Upper lobe of left lung (tissue), 6 donors: Measurements from ENCODE around the gene ZNF493. TPM values are rescaled to one million over a fixed set of nuclear protein-coding genes. Genes with fewer than 3 reads are reported as not detected.

Experiments
- ATAC-seq, 2 donors: fragments of 200-7000 bp; cut with Tn5 transposase; one replicate each; pipeline ENCODE4 v1.9.1; 2022; ENCODE audit warnings: mild to moderate bottlenecking in 2 of 2, moderate library complexity in 2 of 2; ENCODE audit not compliant: low FRiP score in 2 of 2
- DNase-seq, 2 donors: peaks; one replicate each; pipeline ENCODE4 v3.0.0-alpha.2; 2019 to 2020
- H3K27ac ChIP-seq, 4 donors: fragments of 200-600 bp; sonication (generic); one replicate each; pipeline ENCODE4 v1.5.1; 2016 to 2019
- H3K27me3 ChIP-seq, 4 donors: fragments of 200-600 bp; sonication (generic); one replicate each; pipeline ENCODE4 v1.5.1; 2017 to 2019
- H3K36me3 ChIP-seq, 4 donors: fragments of 200-600 bp; sonication (generic); one replicate each; pipeline ENCODE4 v1.5.1; 2016 to 2019
- H3K4me1 ChIP-seq, 4 donors: fragments of 200-600 bp; sonication (generic); one replicate each; pipeline ENCODE4 v1.5.1; 2018 to 2019
- H3K4me3 ChIP-seq, 4 donors: fragments of 200-600 bp; sonication (generic); one replicate each; pipeline ENCODE4 v1.5.1; 2017 to 2019; ENCODE audit warnings: mild to moderate bottlenecking in 2 of 4, moderate library complexity in 1 of 4
- H3K9me3 ChIP-seq, 4 donors: fragments of 200-600 bp; sonication (generic); one replicate each; pipeline ENCODE4 v1.5.1; 2018 to 2019
- CTCF ChIP-seq, 6 experiments: fragments of 450-650 bp in 4 of 6; fragments of 200-600 bp in 2 of 6; sonication (generic) in 2 of 6; IDR thresholded peaks; one replicate each; pipeline ENCODE4 v1.5.1; 2016 to 2019; ENCODE audit warnings: antibody characterized with exemption in 6 of 6
- EP300 ChIP-seq, 4 donors: sonication (generic); formaldehyde crosslinking; IDR thresholded peaks; one replicate each; pipeline ENCODE4 v1.5.1; 2017; ENCODE audit warnings: antibody characterized with exemption in 4 of 4, control low read depth in 2 of 4
- POLR2A ChIP-seq, 4 donors: fragments of 450-650 bp; IDR thresholded peaks; one replicate each; pipeline ENCODE4 v1.5.1; 2016 to 2017; ENCODE audit warnings: antibody characterized with exemption in 4 of 4, mild to moderate bottlenecking in 2 of 4
- POLR2AphosphoS5 ChIP-seq, 2 donors: sonication (generic); formaldehyde crosslinking; IDR thresholded peaks; one replicate each; pipeline ENCODE4 v1.5.1; 2017; ENCODE audit warnings: antibody characterized with exemption in 2 of 2
- WGBS, 2 donors: methylation state at CpG; one replicate each; pipeline ENCODE4 v1.1.5; 2017 to 2018; 5-methylcytosine and 5-hydroxymethylcytosine counted together
- total RNA-seq, 6 donors: library from RNA; depleted of rRNA in 4 of 6; stranded (reverse); fragments of >200 nt in 4 of 6; gene quantifications; one replicate each; pipeline versions ENCODE4 v1.1.0 to v1.2.1, GENCODE V29; 2016 to 2021
- donor health status: DM: no; HTN: no; CAD: no; lungs with moderate emphysema.
- donor health status: DM: no; HTN: yes; CAD: no; lungs with severe emphysema.

ZNF493 gene
- 10 to 100 TPM; 19.0 to 86.3 (median 29.7) TPM for total RNA-seq

- TF ChIP-seq POLR2AphosphoS5 (IDR thresholded peaks at IDR 0.05) (peak; percentile 77 to 81), POLR2A (IDR thresholded peaks at IDR 0.05) (peak in 3 of 4 donors; percentile 65 to 83 (median 77)), EP300 (IDR thresholded peaks at IDR 0.05) (no peak), CTCF (IDR thresholded peaks at IDR 0.05) (no peak)
- Histone ChIP-seq H3K27me3 (no peaks in the 10 kb centered on the region), H3K4me1 (peaks cover 0 to 15% (median 10%) of the 10 kb centered on the region in 4 donors), H3K27ac (peak within 1 kb of the TSS; percentile 78 to 91 (median 86)), H3K4me3 (peak within 1 kb of the TSS; percentile 61 to 74 (median 68)), H3K36me3 (peaks cover 0 to 14% (median 0%) of the 10 kb centered on the region in 4 donors), H3K9me3 (peaks cover 0 to 8% (median 3%) of the 10 kb centered on the region in 4 donors)
- DNase-seq (peak; percentile 85 to 97), ATAC-seq (peak; percentile 100)
- WGBS, 2 donors = 0% methylated on average over 11 to 31 of the region's 31 CpGs
These were observed at the start of gene ZNF493 for GRCh38 chr19:21396893-21397572. Gene ZNF493, plus strand, starts transcription at chr19:21397133. Its CDS starts 105 bp downstream, at chr19:21397238.

GRCh38 chr19:21352830-21353229 is 44.1 kb upstream of the ZNF493 start:
- ATAC-seq = no peak
- WGBS, 2 donors = 38 to 67% methylated on average over 1 to 2 of the region's 2 CpGs

GRCh38 chr19:21358768-21359451 is 38.0 kb upstream of the ZNF493 start, which contains the start of gene ZNF738:
Gene ZNF738, plus strand, starts transcription at chr19:21359000. Its CDS starts 141 bp downstream, at chr19:21359141.
- Histone ChIP-seq H3K9me3 (no peaks in the 10 kb centered on the region), H3K27me3 (no peaks in the 10 kb centered on the region), H3K4me3 (peak within 1 kb of the TSS; percentile 57 to 86 (median 80)), H3K27ac (peak within 1 kb of the TSS; percentile 80 to 87 (median 85)), H3K4me1 (peaks cover 0 to 9% (median 3%) of the 10 kb centered on the region in 4 donors), H3K36me3 (peaks cover 0 to 16% (median 4%) of the 10 kb centered on the region in 4 donors)
- ATAC-seq (peak; percentile 97 to 99), DNase-seq (peak; percentile 86 to 94)
- WGBS, 2 donors = 1% methylated on average over 25 to 35 of the region's 36 CpGs
- TF ChIP-seq POLR2A (IDR thresholded peaks at IDR 0.05) = peak in 2 of 4 donors; percentile 32 to 53
- peak; percentile 66 to 77 for TF ChIP-seq POLR2AphosphoS5 (IDR thresholded peaks at IDR 0.05)
- peak in 1 of 6 experiments; percentile 14 for TF ChIP-seq CTCF (IDR thresholded peaks at IDR 0.05)
- no peak for TF ChIP-seq EP300 (IDR thresholded peaks at IDR 0.05)

More at GRCh38 chr19:21352830-21353229, 44.1 kb upstream of the ZNF493 start:
- no peaks in the 10 kb centered on the region for H3K27me3 ChIP-seq
- no peak overlapping the region for H3K27ac ChIP-seq
- H3K36me3 ChIP-seq = no peaks in the 10 kb centered on the region
- H3K9me3 ChIP-seq = peaks cover 0 to 4% (median 2%) of the 10 kb centered on the region in 4 donors
- no peaks in the 10 kb centered on the region for H3K4me1 ChIP-seq
- no peak for TF ChIP-seq POLR2A (IDR thresholded peaks at IDR 0.05)
- no peak for TF ChIP-seq POLR2AphosphoS5 (IDR thresholded peaks at IDR 0.05)
- TF ChIP-seq EP300 (IDR thresholded peaks at IDR 0.05) = no peak
- TF ChIP-seq CTCF (IDR thresholded peaks at IDR 0.05) = no peak
- no peak overlapping the region for H3K4me3 ChIP-seq
- DNase-seq = no peak

GRCh38 chr19:21362291-21362690 is 34.6 kb upstream of the ZNF493 start:
- Histone ChIP-seq H3K4me1 (peaks cover 0 to 9% (median 3%) of the 10 kb centered on the region in 4 donors), H3K36me3 (peaks cover 4 to 26% (median 9%) of the 10 kb centered on the region in 4 donors), H3K27me3 (no peaks in the 10 kb centered on the region), H3K9me3 (no peaks in the 10 kb centered on the region), H3K4me3 (no peak overlapping the region), H3K27ac (no peak overlapping the region)
- DNase-seq = no peak
- no peak for ATAC-seq
- 78 to 90% methylated on average over 3 of the region's 3 CpGs for WGBS, 2 donors
- TF ChIP-seq CTCF (IDR thresholded peaks at IDR 0.05) (no peak), POLR2A (IDR thresholded peaks at IDR 0.05) (no peak), POLR2AphosphoS5 (IDR thresholded peaks at IDR 0.05) (no peak), EP300 (IDR thresholded peaks at IDR 0.05) (no peak)
